Upper lobe of left lung (tissue), 6 donors: ENCODE data around the gene FAM13A. TPM values are rescaled to one million over a fixed set of nuclear protein-coding genes. Genes with fewer than 3 reads are reported as not detected.

Experiments
- ATAC-seq, 2 donors: fragments of 200-7000 bp; cut with Tn5 transposase; one replicate each; pipeline ENCODE4 v1.9.1; 2022; ENCODE audit warnings: mild to moderate bottlenecking in 2 of 2, moderate library complexity in 2 of 2; ENCODE audit not compliant: low FRiP score in 2 of 2
- DNase-seq, 2 donors: peaks; one replicate each; pipeline ENCODE4 v3.0.0-alpha.2; 2019 to 2020
- H3K27ac ChIP-seq, 4 donors: fragments of 200-600 bp; sonication (generic); one replicate each; pipeline ENCODE4 v1.5.1; 2016 to 2019
- H3K27me3 ChIP-seq, 4 donors: fragments of 200-600 bp; sonication (generic); one replicate each; pipeline ENCODE4 v1.5.1; 2017 to 2019
- H3K36me3 ChIP-seq, 4 donors: fragments of 200-600 bp; sonication (generic); one replicate each; pipeline ENCODE4 v1.5.1; 2016 to 2019
- H3K4me1 ChIP-seq, 4 donors: fragments of 200-600 bp; sonication (generic); one replicate each; pipeline ENCODE4 v1.5.1; 2018 to 2019
- H3K4me3 ChIP-seq, 4 donors: fragments of 200-600 bp; sonication (generic); one replicate each; pipeline ENCODE4 v1.5.1; 2017 to 2019; ENCODE audit warnings: mild to moderate bottlenecking in 2 of 4, moderate library complexity in 1 of 4
- H3K9me3 ChIP-seq, 4 donors: fragments of 200-600 bp; sonication (generic); one replicate each; pipeline ENCODE4 v1.5.1; 2018 to 2019
- EP300 ChIP-seq, 4 donors: sonication (generic); formaldehyde crosslinking; IDR thresholded peaks; one replicate each; pipeline ENCODE4 v1.5.1; 2017; ENCODE audit warnings: antibody characterized with exemption in 4 of 4, control low read depth in 2 of 4
- POLR2A ChIP-seq, 4 donors: fragments of 450-650 bp; IDR thresholded peaks; one replicate each; pipeline ENCODE4 v1.5.1; 2016 to 2017; ENCODE audit warnings: antibody characterized with exemption in 4 of 4, mild to moderate bottlenecking in 2 of 4
- POLR2AphosphoS5 ChIP-seq, 2 donors: sonication (generic); formaldehyde crosslinking; IDR thresholded peaks; one replicate each; pipeline ENCODE4 v1.5.1; 2017; ENCODE audit warnings: antibody characterized with exemption in 2 of 2
- WGBS, 2 donors: methylation state at CpG; one replicate each; pipeline ENCODE4 v1.1.5; 2017 to 2018; 5-methylcytosine and 5-hydroxymethylcytosine counted together
- total RNA-seq, 6 donors: library from RNA; depleted of rRNA in 4 of 6; stranded (reverse); fragments of >200 nt in 4 of 6; gene quantifications; one replicate each; pipeline versions ENCODE4 v1.1.0 to v1.2.1, GENCODE V29; 2016 to 2021
- TF ChIP-seq, protein P1 (sequence below), 6 experiments: fragments of 450-650 bp in 4 of 6; fragments of 200-600 bp in 2 of 6; sonication (generic) in 2 of 6; IDR thresholded peaks; one replicate each; pipeline ENCODE4 v1.5.1; 2016 to 2019; ENCODE audit warnings: antibody characterized with exemption in 6 of 6
- donor health status: DM: no; HTN: no; CAD: no; lungs with moderate emphysema.
- donor health status: DM: no; HTN: yes; CAD: no; lungs with severe emphysema.

Gene FAM13A
- total RNA-seq, 6 donors from 2014 or later = 15.8 to 173 (median 34.1) TPM

- H3K36me3 ChIP-seq = no peaks in the 10 kb centered on the region
- ATAC-seq (no peak), DNase-seq (no peak)
- H3K9me3 ChIP-seq = no peaks in the 10 kb centered on the region
- no peak overlapping the region for H3K4me3 ChIP-seq
- no peaks in the 10 kb centered on the region for H3K4me1 ChIP-seq
- TF ChIP-seq EP300 (IDR thresholded peaks at IDR 0.05) (no peak), POLR2AphosphoS5 (IDR thresholded peaks at IDR 0.05) (no peak), POLR2A (IDR thresholded peaks at IDR 0.05) (no peak)
- TF ChIP-seq, protein P1, sequence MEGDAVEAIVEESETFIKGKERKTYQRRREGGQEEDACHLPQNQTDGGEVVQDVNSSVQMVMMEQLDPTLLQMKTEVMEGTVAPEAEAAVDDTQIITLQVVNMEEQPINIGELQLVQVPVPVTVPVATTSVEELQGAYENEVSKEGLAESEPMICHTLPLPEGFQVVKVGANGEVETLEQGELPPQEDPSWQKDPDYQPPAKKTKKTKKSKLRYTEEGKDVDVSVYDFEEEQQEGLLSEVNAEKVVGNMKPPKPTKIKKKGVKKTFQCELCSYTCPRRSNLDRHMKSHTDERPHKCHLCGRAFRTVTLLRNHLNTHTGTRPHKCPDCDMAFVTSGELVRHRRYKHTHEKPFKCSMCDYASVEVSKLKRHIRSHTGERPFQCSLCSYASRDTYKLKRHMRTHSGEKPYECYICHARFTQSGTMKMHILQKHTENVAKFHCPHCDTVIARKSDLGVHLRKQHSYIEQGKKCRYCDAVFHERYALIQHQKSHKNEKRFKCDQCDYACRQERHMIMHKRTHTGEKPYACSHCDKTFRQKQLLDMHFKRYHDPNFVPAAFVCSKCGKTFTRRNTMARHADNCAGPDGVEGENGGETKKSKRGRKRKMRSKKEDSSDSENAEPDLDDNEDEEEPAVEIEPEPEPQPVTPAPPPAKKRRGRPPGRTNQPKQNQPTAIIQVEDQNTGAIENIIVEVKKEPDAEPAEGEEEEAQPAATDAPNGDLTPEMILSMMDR (IDR thresholded peaks at IDR 0.05) = no peak
- no peaks in the 10 kb centered on the region for H3K27me3 ChIP-seq
- no peak overlapping the region for H3K27ac ChIP-seq
- WGBS, 2 donors = 85 to 98% methylated on average over 2 of the region's 2 CpGs
These were observed 75.4 kb downstream of the FAM13A start for GRCh38 chr4:88981556-88981955.

DNA sequence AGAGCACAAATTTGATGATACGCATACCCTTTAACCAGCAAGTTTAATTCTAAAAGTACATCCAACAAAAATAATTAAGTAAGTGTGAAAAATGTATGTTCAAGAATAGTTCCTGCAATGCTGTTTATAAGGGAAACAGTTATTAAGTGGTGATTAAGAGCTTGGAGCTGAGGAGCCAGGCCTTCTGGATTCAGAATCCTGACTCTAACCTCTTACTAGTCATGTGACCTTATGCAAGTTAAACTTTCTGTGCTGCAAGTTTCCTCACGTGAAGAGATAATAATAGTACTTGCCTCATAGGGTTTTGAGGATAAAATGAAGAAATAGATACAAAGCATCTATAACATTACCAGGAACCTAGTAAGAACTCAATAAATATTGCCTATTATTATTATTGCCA is 77.7 kb downstream of the FAM13A start:
- no peaks in the 10 kb centered on the region for H3K36me3 ChIP-seq
- H3K27me3 ChIP-seq = no peaks in the 10 kb centered on the region
- H3K4me3 ChIP-seq = no peak overlapping the region
- no peak overlapping the region for H3K27ac ChIP-seq
- H3K4me1 ChIP-seq = no peaks in the 10 kb centered on the region
- ATAC-seq (no peak), DNase-seq (no peak)
- 78 to 80% methylated on average over 2 of the region's 2 CpGs for WGBS, 2 donors
- H3K9me3 ChIP-seq = no peaks in the 10 kb centered on the region
- no peak for TF ChIP-seq EP300 (IDR thresholded peaks at IDR 0.05)
- no peak for TF ChIP-seq POLR2AphosphoS5 (IDR thresholded peaks at IDR 0.05)

GRCh38 chr4:88976775-88977035 is 80.3 kb downstream of the FAM13A start:
- TF ChIP-seq EP300 (IDR thresholded peaks at IDR 0.05) (no peak), POLR2A (IDR thresholded peaks at IDR 0.05) (no peak), POLR2AphosphoS5 (IDR thresholded peaks at IDR 0.05) (no peak)
- TF ChIP-seq, protein P1 (IDR thresholded peaks at IDR 0.05) = no peak
- Histone ChIP-seq H3K9me3 (no peaks in the 10 kb centered on the region), H3K27ac (no peak overlapping the region), H3K4me1 (no peaks in the 10 kb centered on the region), H3K4me3 (no peak overlapping the region), H3K27me3 (no peaks in the 10 kb centered on the region), H3K36me3 (no peaks in the 10 kb centered on the region)
- ATAC-seq (no peak), DNase-seq (no peak)

GRCh38 chr4:88975958-88976774 is 80.8 kb downstream of the FAM13A start:
- TF ChIP-seq POLR2A (IDR thresholded peaks at IDR 0.05) (no peak), POLR2AphosphoS5 (IDR thresholded peaks at IDR 0.05) (no peak), EP300 (IDR thresholded peaks at IDR 0.05) (no peak)
- TF ChIP-seq, protein P1 (IDR thresholded peaks at IDR 0.05) = no peak
- no peaks in the 10 kb centered on the region for H3K36me3 ChIP-seq
- H3K9me3 ChIP-seq = no peaks in the 10 kb centered on the region
- no peak for ATAC-seq
- no peaks in the 10 kb centered on the region for H3K27me3 ChIP-seq
- H3K27ac ChIP-seq = no peak overlapping the region
- DNase-seq = no peak
- no peak overlapping the region for H3K4me3 ChIP-seq
- 82 to 88% methylated on average over 6 of the region's 6 CpGs for WGBS, 2 donors
- no peaks in the 10 kb centered on the region for H3K4me1 ChIP-seq

DNA sequence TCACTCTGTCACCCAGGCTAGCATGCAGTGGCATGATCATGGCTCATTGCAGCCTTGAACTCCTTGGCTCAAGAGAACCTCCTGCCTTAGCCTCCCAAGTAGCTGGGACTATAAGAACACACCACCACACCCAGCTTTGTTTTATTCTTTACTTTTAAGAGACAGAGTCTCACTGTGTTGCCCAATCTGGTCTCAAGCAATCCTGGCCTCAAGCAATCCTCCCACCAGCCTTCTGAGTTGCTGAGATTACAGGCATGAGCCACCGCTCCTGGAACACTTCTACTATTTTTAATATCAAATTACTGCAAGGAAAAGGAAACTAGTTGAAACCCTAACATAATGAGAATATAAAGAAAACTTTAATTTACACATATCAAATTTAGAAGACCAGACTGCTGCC is 85.4 kb downstream of the FAM13A start:
- no peaks in the 10 kb centered on the region for H3K27me3 ChIP-seq
- TF ChIP-seq, protein P1 (IDR thresholded peaks at IDR 0.05) = no peak
- TF ChIP-seq POLR2AphosphoS5 (IDR thresholded peaks at IDR 0.05) = no peak
- no peak for TF ChIP-seq EP300 (IDR thresholded peaks at IDR 0.05)
- TF ChIP-seq POLR2A (IDR thresholded peaks at IDR 0.05) = no peak
- 88 to 96% methylated on average over 1 of the region's 1 CpG for WGBS, 2 donors
- DNase-seq (no peak), ATAC-seq (no peak)
- no peak overlapping the region for H3K4me3 ChIP-seq
- no peak overlapping the region for H3K27ac ChIP-seq
- no peaks in the 10 kb centered on the region for H3K36me3 ChIP-seq
- no peaks in the 10 kb centered on the region for H3K9me3 ChIP-seq
- no peaks in the 10 kb centered on the region for H3K4me1 ChIP-seq
